ENCODE results near the gene PPARG. TPM values are rescaled to one million over a fixed set of nuclear protein-coding genes. Genes with fewer than 3 reads are reported as not detected.

PPARG gene
- total and polyA plus RNA-seq, 2 of the 13 experiments (the other 11 are each of a cell fraction or from before 2014, with no cell fraction given) = 13.9 to 58.3 TPM

- TF ChIP-seq, protein P1, sequence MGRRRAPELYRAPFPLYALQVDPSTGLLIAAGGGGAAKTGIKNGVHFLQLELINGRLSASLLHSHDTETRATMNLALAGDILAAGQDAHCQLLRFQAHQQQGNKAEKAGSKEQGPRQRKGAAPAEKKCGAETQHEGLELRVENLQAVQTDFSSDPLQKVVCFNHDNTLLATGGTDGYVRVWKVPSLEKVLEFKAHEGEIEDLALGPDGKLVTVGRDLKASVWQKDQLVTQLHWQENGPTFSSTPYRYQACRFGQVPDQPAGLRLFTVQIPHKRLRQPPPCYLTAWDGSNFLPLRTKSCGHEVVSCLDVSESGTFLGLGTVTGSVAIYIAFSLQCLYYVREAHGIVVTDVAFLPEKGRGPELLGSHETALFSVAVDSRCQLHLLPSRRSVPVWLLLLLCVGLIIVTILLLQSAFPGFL (CRISPR knock-in tag; IDR thresholded peaks at IDR 0.05) = no peak
- TF ChIP-seq DNMT3B (CRISPR knock-in tag; conservative IDR thresholded peaks at IDR 0.05) (no peak), ZBTB42 (CRISPR knock-in tag; IDR thresholded peaks at IDR 0.05) (no peak), FOXM1 (CRISPR knock-in tag; IDR thresholded peaks at IDR 0.05) (no peak), RXRB (CRISPR knock-in tag; IDR thresholded peaks at IDR 0.05; ENCODE audit: borderline replicate concordance) (peak; percentile 76), HOXA7 (CRISPR knock-in tag; IDR thresholded peaks at IDR 0.05) (no peak), NCOA2 (CRISPR knock-in tag; IDR thresholded peaks at IDR 0.05) (peak; percentile 93), ZFY (CRISPR knock-in tag; IDR thresholded peaks at IDR 0.05) (peak; percentile 61), POLR2G (IDR thresholded peaks at IDR 0.05; ENCODE audit: low read depth, low read length) (no peak; the same call in 1 of the 2 replicates), ESRRA (CRISPR knock-in tag; IDR thresholded peaks at IDR 0.05; ENCODE audit: low read depth) (peak; percentile 89), MLX (CRISPR knock-in tag; IDR thresholded peaks at IDR 0.05) (peak; percentile 68; the same call in 1 of the 2 replicates), IRX3 (CRISPR knock-in tag; IDR thresholded peaks at IDR 0.05; ENCODE audit: borderline replicate concordance, low read depth) (no peak), TCF12 (IDR thresholded peaks at IDR 0.05) (no peak), TCF12 (CRISPR knock-in tag; IDR thresholded peaks at IDR 0.05) (no peak; the same call in 1 of the 2 replicates), ZNF282 (IDR thresholded peaks at IDR 0.05; ENCODE audit: partially characterized antibody) (no peak), ZNF616 (CRISPR knock-in tag; IDR thresholded peaks at IDR 0.05; ENCODE audit: low read depth) (no peak)
- TF ChIP-seq, protein P2, sequence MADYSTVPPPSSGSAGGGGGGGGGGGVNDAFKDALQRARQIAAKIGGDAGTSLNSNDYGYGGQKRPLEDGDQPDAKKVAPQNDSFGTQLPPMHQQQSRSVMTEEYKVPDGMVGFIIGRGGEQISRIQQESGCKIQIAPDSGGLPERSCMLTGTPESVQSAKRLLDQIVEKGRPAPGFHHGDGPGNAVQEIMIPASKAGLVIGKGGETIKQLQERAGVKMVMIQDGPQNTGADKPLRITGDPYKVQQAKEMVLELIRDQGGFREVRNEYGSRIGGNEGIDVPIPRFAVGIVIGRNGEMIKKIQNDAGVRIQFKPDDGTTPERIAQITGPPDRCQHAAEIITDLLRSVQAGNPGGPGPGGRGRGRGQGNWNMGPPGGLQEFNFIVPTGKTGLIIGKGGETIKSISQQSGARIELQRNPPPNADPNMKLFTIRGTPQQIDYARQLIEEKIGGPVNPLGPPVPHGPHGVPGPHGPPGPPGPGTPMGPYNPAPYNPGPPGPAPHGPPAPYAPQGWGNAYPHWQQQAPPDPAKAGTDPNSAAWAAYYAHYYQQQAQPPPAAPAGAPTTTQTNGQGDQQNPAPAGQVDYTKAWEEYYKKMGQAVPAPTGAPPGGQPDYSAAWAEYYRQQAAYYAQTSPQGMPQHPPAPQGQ (CRISPR knock-in tag; IDR thresholded peaks at IDR 0.05; ENCODE audit: borderline replicate concordance) = no peak
- TF ChIP-seq, protein P3, sequence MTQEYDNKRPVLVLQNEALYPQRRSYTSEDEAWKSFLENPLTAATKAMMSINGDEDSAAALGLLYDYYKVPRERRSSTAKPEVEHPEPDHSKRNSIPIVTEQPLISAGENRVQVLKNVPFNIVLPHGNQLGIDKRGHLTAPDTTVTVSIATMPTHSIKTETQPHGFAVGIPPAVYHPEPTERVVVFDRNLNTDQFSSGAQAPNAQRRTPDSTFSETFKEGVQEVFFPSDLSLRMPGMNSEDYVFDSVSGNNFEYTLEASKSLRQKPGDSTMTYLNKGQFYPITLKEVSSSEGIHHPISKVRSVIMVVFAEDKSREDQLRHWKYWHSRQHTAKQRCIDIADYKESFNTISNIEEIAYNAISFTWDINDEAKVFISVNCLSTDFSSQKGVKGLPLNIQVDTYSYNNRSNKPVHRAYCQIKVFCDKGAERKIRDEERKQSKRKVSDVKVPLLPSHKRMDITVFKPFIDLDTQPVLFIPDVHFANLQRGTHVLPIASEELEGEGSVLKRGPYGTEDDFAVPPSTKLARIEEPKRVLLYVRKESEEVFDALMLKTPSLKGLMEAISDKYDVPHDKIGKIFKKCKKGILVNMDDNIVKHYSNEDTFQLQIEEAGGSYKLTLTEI (CRISPR knock-in tag; conservative IDR thresholded peaks at IDR 0.05) = no peak
- TF ChIP-seq, protein P4, sequence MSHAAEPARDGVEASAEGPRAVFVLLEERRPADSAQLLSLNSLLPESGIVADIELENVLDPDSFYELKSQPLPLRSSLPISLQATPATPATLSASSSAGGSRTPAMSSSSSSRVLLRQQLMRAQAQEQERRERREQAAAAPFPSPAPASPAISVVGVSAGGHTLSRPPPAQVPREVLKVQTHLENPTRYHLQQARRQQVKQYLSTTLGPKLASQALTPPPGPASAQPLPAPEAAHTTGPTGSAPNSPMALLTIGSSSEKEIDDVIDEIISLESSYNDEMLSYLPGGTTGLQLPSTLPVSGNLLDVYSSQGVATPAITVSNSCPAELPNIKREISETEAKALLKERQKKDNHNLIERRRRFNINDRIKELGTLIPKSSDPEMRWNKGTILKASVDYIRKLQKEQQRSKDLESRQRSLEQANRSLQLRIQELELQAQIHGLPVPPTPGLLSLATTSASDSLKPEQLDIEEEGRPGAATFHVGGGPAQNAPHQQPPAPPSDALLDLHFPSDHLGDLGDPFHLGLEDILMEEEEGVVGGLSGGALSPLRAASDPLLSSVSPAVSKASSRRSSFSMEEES (CRISPR knock-in tag; IDR thresholded peaks at IDR 0.05) = peak; percentile 81; the same call in 1 of the 2 replicates
- TF ChIP-seq, protein P5, sequence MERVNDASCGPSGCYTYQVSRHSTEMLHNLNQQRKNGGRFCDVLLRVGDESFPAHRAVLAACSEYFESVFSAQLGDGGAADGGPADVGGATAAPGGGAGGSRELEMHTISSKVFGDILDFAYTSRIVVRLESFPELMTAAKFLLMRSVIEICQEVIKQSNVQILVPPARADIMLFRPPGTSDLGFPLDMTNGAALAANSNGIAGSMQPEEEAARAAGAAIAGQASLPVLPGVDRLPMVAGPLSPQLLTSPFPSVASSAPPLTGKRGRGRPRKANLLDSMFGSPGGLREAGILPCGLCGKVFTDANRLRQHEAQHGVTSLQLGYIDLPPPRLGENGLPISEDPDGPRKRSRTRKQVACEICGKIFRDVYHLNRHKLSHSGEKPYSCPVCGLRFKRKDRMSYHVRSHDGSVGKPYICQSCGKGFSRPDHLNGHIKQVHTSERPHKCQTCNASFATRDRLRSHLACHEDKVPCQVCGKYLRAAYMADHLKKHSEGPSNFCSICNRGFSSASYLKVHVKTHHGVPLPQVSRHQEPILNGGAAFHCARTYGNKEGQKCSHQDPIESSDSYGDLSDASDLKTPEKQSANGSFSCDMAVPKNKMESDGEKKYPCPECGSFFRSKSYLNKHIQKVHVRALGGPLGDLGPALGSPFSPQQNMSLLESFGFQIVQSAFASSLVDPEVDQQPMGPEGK (CRISPR knock-in tag; IDR thresholded peaks at IDR 0.05) = peak; percentile 80
These were observed 163.8 kb downstream of the PPARG start (continued) for GRCh38 chr3:12452361-12453330.

All from HepG2 (cell line).